ENCODE measurements around the gene ICE2.

Gene ICE2

DNA sequence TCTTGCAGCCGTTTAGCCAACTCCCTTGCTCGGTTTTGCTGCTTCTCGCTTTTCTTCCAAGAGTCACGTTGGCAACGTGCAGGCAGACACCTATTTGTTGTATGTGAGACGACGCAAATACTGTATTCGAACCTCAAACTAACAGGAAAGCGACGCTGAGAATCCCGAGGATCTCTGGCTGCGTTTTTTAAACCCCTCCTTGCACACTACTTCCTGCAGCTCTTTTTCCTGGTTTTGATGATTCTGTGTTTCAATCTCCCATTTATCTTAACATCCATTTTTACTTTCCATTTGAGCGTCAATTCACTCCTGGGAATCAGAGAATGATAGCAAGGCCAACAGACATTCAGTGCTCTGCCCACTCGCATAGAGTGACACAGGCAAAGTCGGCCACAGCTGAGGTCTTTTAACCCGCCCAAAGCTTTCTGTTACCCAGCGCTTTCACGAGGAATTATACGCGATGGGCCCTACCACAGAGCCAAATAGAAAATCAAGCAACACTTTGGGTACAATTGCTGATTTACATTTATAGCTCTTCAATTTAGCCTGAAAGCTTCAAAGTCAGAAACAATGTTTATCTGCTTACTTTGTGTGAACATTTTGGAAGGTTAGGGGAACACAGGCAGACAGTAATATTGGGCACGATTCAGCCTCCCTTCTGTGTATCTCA lies 79.6 kb downstream of the ICE2 start:
- no peak for DNase-seq (ENCODE audit: extremely low read depth, low read depth)
- H3K4me3 ChIP-seq (replicated peaks; ENCODE audit: low read depth, low read length) = peak overlapping the region; percentile 99
- TF ChIP-seq, protein P1, sequence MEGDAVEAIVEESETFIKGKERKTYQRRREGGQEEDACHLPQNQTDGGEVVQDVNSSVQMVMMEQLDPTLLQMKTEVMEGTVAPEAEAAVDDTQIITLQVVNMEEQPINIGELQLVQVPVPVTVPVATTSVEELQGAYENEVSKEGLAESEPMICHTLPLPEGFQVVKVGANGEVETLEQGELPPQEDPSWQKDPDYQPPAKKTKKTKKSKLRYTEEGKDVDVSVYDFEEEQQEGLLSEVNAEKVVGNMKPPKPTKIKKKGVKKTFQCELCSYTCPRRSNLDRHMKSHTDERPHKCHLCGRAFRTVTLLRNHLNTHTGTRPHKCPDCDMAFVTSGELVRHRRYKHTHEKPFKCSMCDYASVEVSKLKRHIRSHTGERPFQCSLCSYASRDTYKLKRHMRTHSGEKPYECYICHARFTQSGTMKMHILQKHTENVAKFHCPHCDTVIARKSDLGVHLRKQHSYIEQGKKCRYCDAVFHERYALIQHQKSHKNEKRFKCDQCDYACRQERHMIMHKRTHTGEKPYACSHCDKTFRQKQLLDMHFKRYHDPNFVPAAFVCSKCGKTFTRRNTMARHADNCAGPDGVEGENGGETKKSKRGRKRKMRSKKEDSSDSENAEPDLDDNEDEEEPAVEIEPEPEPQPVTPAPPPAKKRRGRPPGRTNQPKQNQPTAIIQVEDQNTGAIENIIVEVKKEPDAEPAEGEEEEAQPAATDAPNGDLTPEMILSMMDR (IDR thresholded peaks at IDR 0.05; ENCODE audit: low read depth, low read length, missing control alignments) = no peak

DNA sequence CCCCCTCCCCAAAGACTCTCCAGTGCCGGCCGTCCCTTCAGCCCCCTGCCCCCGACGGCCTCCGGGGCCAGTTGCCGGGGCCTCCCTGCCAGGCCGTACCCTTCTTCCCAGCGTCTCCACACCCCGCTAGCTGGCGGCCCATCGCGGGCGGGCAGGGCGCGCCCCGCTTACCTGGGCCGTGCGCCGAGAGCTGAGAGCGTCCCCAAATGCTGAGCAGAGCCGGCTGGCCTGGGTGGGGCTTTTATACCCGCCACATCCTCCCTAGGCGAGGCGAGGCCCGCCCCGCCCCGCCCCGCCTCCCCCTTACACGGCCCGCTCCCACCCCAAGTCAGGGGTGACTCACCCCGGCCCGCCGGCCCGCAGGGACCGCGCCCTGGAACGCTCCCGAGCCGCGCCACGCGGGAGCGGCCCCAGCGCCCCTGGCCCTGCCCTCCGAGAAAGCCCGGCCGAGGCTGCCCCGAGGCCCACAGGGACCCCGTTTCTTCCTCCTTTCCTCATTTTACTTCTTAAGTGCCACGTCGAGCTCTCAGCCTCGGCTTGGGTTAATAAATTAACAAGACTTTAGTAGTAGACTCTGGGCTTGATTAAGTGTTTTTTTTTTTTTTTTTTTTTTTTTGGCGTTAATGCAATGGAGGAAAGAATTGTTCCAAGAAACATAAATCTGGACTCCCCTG lies 81.0 kb downstream of the ICE2 start, which contains the start of gene ANXA2:
ANXA2 (minus strand) TSS at position 215 of the 674 bp plus-strand sequence. CDS start 11,911 bp downstream, outside the sequence.
- H3K4me3 ChIP-seq (replicated peaks; ENCODE audit: low read depth, low read length) = peak within 1 kb of the TSS; percentile 99
- TF ChIP-seq, protein P1 (IDR thresholded peaks at IDR 0.05; ENCODE audit: low read depth, low read length, missing control alignments) = no peak
- DNase-seq (ENCODE audit: extremely low read depth, low read depth) = no peak

DNA sequence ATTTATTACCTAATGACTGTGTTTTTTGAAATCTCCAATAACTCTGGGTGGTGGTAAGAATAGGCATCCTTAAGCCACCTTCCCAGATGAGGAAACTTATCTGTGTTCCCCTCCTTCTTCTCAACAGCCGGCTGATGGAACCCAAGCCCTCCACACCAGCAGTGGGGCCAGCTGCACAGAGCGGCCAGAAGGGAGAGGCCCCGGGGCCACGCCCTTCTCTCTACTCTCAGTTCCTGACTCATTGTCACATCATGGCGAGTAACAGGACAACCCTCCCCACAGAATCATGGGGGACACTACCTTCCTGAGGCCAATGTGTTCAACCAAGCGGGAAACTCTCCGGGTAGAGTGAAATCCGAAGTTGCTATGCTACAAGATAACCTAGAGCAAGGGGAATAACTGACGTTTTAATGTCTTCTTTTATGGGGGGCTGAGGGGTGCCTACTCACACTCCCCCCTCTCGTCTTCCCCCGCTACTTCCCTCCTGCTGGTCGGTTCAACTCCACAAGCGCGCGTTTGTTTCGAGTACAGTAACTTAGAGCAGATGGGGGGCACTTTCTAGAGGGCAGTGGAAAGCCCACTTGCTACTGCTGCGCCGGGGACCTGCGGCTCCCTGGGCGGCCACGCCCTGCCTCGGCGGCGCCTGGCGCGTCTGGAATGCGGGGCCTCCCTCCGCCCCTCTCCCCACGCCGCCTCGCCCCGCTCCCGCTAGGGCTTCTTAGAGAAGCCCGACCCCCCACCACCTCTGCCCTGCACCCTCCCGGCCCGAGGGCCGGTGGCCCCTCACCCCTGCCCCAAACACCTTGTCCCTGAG lies 81.8 kb downstream of the ICE2 start:
- TF ChIP-seq, protein P1 (IDR thresholded peaks at IDR 0.05; ENCODE audit: low read depth, low read length, missing control alignments) = no peak
- peak overlapping the region; percentile 99 for H3K4me3 ChIP-seq (replicated peaks; ENCODE audit: low read depth, low read length)
- no peak for DNase-seq (ENCODE audit: extremely low read depth, low read depth)

DNA sequence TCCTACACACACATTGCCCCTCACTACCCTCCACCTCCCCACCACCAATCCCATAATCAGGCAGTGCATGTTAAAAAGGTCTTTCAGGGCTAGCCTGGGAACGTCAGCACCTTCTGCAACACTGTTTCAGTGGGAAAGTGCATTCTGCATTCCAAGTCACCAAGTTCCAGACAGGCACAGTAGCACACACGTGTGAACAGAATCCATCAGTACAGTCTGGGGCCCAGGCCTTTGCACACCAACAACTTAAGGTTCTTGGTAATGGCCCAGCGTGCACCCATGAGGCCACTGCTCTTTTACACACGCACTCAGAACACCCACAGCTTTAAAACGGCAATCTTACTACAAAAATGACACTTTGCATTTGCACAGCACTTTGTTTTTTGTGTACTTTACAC lies 82.4 kb downstream of the ICE2 start:
- H3K4me3 ChIP-seq (replicated peaks; ENCODE audit: low read depth, low read length) = peak overlapping the region; percentile 99
- no peak for DNase-seq (ENCODE audit: extremely low read depth, low read depth)
- TF ChIP-seq, protein P1 (IDR thresholded peaks at IDR 0.05; ENCODE audit: low read depth, low read length, missing control alignments) = no peak

DNA sequence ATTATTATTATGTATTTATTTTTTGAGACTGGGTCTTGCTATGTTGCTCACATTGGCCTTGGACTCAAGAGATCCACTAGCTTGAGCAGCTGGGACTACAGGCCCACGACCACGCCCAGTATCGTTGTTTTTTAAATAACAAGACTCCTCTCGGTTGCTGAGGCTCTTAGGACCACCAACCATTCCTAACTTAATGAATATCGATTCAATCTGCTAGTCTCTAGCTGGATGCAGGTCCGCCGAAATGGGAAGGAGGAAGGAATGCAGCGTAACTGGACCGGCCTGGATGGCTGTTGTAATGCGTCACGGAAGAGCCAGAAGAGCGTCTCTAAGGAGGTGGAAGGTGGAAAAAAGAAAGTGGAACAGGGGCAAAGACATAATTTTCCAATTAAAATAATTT lies 82.8 kb downstream of the ICE2 start:
- peak overlapping the region; percentile 99 for H3K4me3 ChIP-seq (replicated peaks; ENCODE audit: low read depth, low read length)
- no peak for DNase-seq (ENCODE audit: extremely low read depth, low read depth)
- TF ChIP-seq, protein P1 (IDR thresholded peaks at IDR 0.05; ENCODE audit: low read depth, low read length, missing control alignments) = no peak

DNA sequence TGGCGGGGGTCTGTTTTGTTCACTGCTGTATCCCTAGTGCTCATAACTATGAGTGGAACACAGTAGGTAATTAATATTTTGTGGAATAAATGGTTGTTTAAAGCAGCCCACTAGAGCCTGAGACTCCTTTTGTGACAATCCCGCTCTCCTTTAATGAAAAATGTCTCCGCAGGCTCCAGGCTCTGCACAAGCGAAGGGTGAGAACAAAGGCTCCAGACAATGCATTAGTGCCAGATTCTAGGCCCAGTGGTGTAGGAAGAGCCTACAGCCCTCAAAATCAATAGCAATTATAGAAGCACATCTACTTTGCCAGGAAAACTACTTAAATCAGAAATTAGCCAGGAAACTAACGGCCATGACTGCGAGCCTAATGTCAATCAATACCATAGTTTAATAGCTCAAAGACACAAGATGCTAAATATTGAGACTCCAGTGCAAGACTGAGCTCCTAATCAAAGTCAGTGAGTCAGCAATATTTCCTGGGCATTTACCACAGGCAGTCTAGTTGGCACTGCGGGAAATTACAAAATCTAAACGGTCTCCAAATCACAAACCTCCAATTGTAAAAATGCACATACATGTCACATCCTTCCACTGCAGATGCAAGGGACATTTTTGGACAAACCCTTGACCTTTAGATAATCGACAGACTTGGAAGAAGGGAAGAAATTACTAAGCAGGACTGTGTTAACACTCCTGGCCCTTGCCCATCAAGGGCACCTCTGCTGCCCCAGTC lies 83.5 kb downstream of the ICE2 start:
- H3K4me3 ChIP-seq (replicated peaks; ENCODE audit: low read depth, low read length) = peak overlapping the region; percentile 99
- no peak for DNase-seq (ENCODE audit: extremely low read depth, low read depth)
- TF ChIP-seq, protein P1 (IDR thresholded peaks at IDR 0.05; ENCODE audit: low read depth, low read length, missing control alignments) = no peak

Data from HFF-Myc (cell line).